ENCODE measurements around the gene CDK17. TPM values are rescaled to one million over a fixed set of nuclear protein-coding genes. Genes with fewer than 3 reads are reported as not detected.

Gene CDK17
- total and polyA plus RNA-seq, 9 of the 15 experiments (the other 6 are each of a cell fraction or from before 2014, with no cell fraction given) = 4.8 to 39.3 (median 21.6) TPM

DNA sequence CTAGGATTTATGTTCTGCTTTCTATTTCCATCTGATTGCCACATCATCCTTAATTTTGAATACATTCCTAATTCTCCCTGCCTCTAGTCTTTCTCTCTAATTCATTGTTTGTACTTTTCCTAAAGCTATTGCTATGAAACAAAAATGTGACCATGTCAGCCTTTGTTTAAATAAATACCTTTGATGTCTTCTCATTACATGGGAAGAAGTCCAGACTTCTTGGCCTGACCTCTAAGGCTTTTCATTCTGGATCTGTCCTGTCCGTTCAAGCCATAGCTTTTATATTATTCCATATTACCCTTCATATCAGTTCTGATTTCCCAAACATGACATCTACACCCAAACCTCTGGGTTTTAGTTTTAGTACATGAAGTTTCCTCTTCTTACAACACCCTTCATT, 91.4 kb downstream of the CDK17 start:
- no peak overlapping the region for H3K27ac ChIP-seq (ENCODE audit: extremely low read depth, low read depth, low read length)
- H3K9ac ChIP-seq (ENCODE audit: insufficient read depth in 1 of 2, low read depth in 2 of 2, low read length in 2 of 2) = no peak overlapping the region
- no peak overlapping the region for H3K4me2 ChIP-seq (ENCODE audit: insufficient read depth, low read length)
- in situ Hi-C loops (cut with MboI) = no loop called here
- 0 out of 5 replicates have a peak, but pooled peaks cover 0 to 3% of the 10 kb centered on the region in 2 experiments for H3K4me1 ChIP-seq (replicated peaks in 1 of 2; ENCODE audit: control insufficient read depth in 2 of 2, insufficient read depth in 2 of 2, low read length in 2 of 2)
- H3K79me2 ChIP-seq (ENCODE audit: control insufficient read depth, insufficient read depth, low read length) = peaks cover 18% of the 10 kb centered on the region
- H3K9me3 ChIP-seq (replicated peaks; ENCODE audit: control insufficient read depth, insufficient read depth, low read depth, low read length) = no peaks in the 10 kb centered on the region
- H3K36me3 ChIP-seq (ENCODE audit: control insufficient read depth, insufficient read depth, low read length) = peaks cover 24% of the 10 kb centered on the region; the same call in 2 of the 3 replicates
- DNase-seq (ENCODE audit: extremely low read depth in 1 of 4, low spot score in 3 of 4) = no peak
- no peak for ATAC-seq
- BruUV-seq (replicated peaks) = no TSS peak
- H4K20me1 ChIP-seq (replicated peaks; ENCODE audit: control insufficient read depth, insufficient read depth, low read length) = no peaks in the 10 kb centered on the region
- no peaks in the 10 kb centered on the region for H3K27me3 ChIP-seq (ENCODE audit: control insufficient read depth in 2 of 2, insufficient read depth in 2 of 2, low read length in 2 of 2)
- POLR2A ChIA-PET = no interaction called here
- no peak for TF ChIP-seq DPF2 (IDR thresholded peaks at IDR 0.05)
- no peak for TF ChIP-seq ZBTB1 (CRISPR knock-in tag; IDR thresholded peaks at IDR 0.05; ENCODE audit: borderline replicate concordance, low read depth)
- no peak for TF ChIP-seq CBX5 (IDR thresholded peaks at IDR 0.05; ENCODE audit: borderline replicate concordance, low read depth)
- TF ChIP-seq TSC22D4 (tag; IDR thresholded peaks at IDR 0.05) = no peak
- TF ChIP-seq HSF4 (CRISPR knock-in tag; IDR thresholded peaks at IDR 0.05; ENCODE audit: borderline replicate concordance) = no peak
- TF ChIP-seq, protein P1, sequence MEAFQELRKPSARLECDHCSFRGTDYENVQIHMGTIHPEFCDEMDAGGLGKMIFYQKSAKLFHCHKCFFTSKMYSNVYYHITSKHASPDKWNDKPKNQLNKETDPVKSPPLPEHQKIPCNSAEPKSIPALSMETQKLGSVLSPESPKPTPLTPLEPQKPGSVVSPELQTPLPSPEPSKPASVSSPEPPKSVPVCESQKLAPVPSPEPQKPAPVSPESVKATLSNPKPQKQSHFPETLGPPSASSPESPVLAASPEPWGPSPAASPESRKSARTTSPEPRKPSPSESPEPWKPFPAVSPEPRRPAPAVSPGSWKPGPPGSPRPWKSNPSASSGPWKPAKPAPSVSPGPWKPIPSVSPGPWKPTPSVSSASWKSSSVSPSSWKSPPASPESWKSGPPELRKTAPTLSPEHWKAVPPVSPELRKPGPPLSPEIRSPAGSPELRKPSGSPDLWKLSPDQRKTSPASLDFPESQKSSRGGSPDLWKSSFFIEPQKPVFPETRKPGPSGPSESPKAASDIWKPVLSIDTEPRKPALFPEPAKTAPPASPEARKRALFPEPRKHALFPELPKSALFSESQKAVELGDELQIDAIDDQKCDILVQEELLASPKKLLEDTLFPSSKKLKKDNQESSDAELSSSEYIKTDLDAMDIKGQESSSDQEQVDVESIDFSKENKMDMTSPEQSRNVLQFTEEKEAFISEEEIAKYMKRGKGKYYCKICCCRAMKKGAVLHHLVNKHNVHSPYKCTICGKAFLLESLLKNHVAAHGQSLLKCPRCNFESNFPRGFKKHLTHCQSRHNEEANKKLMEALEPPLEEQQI (IDR thresholded peaks at IDR 0.05) = no peak
- TF ChIP-seq ZNF354B (CRISPR knock-in tag; IDR thresholded peaks at IDR 0.05) = no peak
- TF ChIP-seq ZNF695 (CRISPR knock-in tag; IDR thresholded peaks at IDR 0.05) = no peak
- TF ChIP-seq GABPA (tag; conservative IDR thresholded peaks at IDR 0.05; ENCODE audit: low read depth) = no peak
- TF ChIP-seq ZNF184 (CRISPR knock-in tag; IDR thresholded peaks at IDR 0.05) = no peak
- no peak for TF ChIP-seq ZNF24 (IDR thresholded peaks at IDR 0.05)
- TF ChIP-seq, protein P2, sequence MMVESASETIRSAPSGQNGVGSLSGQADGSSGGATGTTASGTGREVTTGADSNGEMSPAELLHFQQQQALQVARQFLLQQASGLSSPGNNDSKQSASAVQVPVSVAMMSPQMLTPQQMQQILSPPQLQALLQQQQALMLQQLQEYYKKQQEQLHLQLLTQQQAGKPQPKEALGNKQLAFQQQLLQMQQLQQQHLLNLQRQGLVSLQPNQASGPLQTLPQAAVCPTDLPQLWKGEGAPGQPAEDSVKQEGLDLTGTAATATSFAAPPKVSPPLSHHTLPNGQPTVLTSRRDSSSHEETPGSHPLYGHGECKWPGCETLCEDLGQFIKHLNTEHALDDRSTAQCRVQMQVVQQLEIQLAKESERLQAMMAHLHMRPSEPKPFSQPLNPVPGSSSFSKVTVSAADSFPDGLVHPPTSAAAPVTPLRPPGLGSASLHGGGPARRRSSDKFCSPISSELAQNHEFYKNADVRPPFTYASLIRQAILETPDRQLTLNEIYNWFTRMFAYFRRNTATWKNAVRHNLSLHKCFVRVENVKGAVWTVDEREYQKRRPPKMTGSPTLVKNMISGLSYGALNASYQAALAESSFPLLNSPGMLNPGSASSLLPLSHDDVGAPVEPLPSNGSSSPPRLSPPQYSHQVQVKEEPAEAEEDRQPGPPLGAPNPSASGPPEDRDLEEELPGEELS (CRISPR knock-in tag; IDR thresholded peaks at IDR 0.05; ENCODE audit: borderline replicate concordance) = no peak
- TF ChIP-seq CBFA2T3 (IDR thresholded peaks at IDR 0.05) = no peak
- TF ChIP-seq, protein P3, sequence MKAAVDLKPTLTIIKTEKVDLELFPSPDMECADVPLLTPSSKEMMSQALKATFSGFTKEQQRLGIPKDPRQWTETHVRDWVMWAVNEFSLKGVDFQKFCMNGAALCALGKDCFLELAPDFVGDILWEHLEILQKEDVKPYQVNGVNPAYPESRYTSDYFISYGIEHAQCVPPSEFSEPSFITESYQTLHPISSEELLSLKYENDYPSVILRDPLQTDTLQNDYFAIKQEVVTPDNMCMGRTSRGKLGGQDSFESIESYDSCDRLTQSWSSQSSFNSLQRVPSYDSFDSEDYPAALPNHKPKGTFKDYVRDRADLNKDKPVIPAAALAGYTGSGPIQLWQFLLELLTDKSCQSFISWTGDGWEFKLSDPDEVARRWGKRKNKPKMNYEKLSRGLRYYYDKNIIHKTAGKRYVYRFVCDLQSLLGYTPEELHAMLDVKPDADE (conservative IDR thresholded peaks at IDR 0.05; ENCODE audit: control insufficient read depth, low read depth, low read length) = no peak
- FAIRE-seq = no peak
- no peaks in the 10 kb centered on the region for H3K9me1 ChIP-seq (ENCODE audit: control insufficient read depth, insufficient read depth, low read length)
- WGBS (ENCODE audit: insufficient coverage, low coverage, missing lambda C conversion rate) = 79% methylated on average over 1 of the region's 1 CpG
- no peak overlapping the region for H2AFZ ChIP-seq (ENCODE audit: low read depth, low read length)
- intact Hi-C loops (cut with micrococcal nuclease) = loop anchor here (10.0 kb wide), 1 partner anchor 206 kb away; no protein-coding TSS in a partner anchor
- CTCF ChIA-PET (ENCODE audit: low intra/inter-chr PET ratio) = no interaction called here
- no peak overlapping the region for H3K4me3 ChIP-seq

All from K562 (cell line).